Measurements from ENCODE around the gene SCN5A. TPM values are rescaled to one million over a fixed set of nuclear protein-coding genes. Genes with fewer than 3 reads are reported as not detected.

SCN5A gene
- total RNA-seq, 1 donor from 2014 or later = 1.4 TPM

DNA sequence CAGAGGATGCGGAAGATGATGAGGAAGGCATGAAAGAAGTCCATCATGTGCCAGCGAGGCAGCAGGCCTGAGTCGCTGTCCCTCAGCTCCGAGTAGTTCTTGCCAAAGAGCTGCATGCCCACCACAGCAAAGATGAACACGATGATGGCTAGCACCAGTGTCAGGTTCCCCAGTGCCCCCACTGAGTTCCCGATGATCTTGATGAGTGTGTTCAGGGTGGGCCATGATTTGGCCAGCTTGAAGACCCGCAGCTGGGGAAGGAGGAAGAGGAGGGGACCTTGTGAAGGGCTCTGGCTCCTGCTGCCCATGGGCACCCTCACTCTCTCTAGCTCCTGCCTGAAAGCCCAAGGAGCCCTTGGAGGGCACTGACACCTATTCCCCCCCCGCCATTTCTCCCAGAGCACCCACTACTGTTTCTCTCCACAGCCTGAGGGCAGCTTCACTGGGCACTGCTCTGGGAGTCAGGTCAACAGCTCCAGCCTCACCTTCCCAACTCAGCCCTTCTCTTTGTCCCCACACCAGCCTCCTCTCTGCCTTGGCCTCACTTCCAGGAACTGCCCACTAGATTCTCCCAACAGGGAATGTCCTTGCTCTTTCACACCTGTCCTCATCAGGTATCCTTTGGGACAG lies 63.6 kb downstream of the SCN5A start:
- peaks cover 5% of the 10 kb centered on the region for H3K4me1 Mint-ChIP-seq
- no peaks in the 10 kb centered on the region for H3K36me3 Mint-ChIP-seq
- no peaks in the 10 kb centered on the region for H3K9me3 Mint-ChIP-seq
- peaks cover 21% of the 10 kb centered on the region for H3K27me3 Mint-ChIP-seq (ENCODE audit: low read depth)
- TF ChIP-seq, protein P1, sequence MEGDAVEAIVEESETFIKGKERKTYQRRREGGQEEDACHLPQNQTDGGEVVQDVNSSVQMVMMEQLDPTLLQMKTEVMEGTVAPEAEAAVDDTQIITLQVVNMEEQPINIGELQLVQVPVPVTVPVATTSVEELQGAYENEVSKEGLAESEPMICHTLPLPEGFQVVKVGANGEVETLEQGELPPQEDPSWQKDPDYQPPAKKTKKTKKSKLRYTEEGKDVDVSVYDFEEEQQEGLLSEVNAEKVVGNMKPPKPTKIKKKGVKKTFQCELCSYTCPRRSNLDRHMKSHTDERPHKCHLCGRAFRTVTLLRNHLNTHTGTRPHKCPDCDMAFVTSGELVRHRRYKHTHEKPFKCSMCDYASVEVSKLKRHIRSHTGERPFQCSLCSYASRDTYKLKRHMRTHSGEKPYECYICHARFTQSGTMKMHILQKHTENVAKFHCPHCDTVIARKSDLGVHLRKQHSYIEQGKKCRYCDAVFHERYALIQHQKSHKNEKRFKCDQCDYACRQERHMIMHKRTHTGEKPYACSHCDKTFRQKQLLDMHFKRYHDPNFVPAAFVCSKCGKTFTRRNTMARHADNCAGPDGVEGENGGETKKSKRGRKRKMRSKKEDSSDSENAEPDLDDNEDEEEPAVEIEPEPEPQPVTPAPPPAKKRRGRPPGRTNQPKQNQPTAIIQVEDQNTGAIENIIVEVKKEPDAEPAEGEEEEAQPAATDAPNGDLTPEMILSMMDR (IDR thresholded peaks at IDR 0.05; ENCODE audit: unreplicated experiment) = no peak
- H3K27ac Mint-ChIP-seq = no peak overlapping the region
- no peak overlapping the region for H3K4me3 Mint-ChIP-seq
- peak; percentile 5 to 29 for DNase-seq (ENCODE audit: low spot score in 2 of 2, unreplicated experiment in 2 of 2)

DNA sequence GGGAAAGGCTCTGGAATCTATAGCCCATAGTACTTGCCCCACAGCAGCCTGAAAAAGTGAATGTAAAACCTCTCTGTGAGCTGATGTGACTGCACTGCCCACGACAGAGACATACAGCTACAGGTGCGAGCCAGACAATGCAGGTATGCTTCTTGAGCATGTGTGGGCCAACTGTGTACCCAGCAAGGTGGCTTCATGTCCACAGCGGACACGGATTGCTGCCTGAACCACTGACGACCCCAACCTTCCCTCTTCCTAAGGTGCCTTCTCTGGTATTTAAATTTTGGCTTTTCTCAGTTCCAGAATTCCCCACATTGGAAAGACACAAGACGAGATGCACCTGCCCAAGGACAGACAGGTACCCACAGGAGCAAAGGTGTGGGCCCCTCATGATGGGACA lies 65.8 kb downstream of the SCN5A start:
- H3K27ac Mint-ChIP-seq = no peak overlapping the region
- H3K36me3 Mint-ChIP-seq = no peaks in the 10 kb centered on the region
- peaks cover 5% of the 10 kb centered on the region for H3K4me1 Mint-ChIP-seq
- H3K9me3 Mint-ChIP-seq = no peaks in the 10 kb centered on the region
- peaks cover 9% of the 10 kb centered on the region for H3K27me3 Mint-ChIP-seq (ENCODE audit: low read depth)
- no peak overlapping the region for H3K4me3 Mint-ChIP-seq
- no peak for DNase-seq (ENCODE audit: low spot score in 2 of 2, unreplicated experiment in 2 of 2)
- TF ChIP-seq, protein P1 (IDR thresholded peaks at IDR 0.05; ENCODE audit: unreplicated experiment) = no peak

- DNase-seq (ENCODE audit: low spot score in 2 of 2, unreplicated experiment in 2 of 2) = peak in 1 of 2 experiments; percentile 63
- Mint-ChIP-seq H3K27ac (no peak overlapping the region), H3K27me3 (ENCODE audit: low read depth) (peaks cover 6% of the 10 kb centered on the region), H3K4me1 (peaks cover 5% of the 10 kb centered on the region), H3K36me3 (no peaks in the 10 kb centered on the region), H3K4me3 (no peak overlapping the region), H3K9me3 (no peaks in the 10 kb centered on the region)
- TF ChIP-seq, protein P1 (IDR thresholded peaks at IDR 0.05; ENCODE audit: unreplicated experiment) = no peak
Measured at GRCh38 chr3:38582941-38583645, 66.4 kb downstream of the SCN5A start.

DNA sequence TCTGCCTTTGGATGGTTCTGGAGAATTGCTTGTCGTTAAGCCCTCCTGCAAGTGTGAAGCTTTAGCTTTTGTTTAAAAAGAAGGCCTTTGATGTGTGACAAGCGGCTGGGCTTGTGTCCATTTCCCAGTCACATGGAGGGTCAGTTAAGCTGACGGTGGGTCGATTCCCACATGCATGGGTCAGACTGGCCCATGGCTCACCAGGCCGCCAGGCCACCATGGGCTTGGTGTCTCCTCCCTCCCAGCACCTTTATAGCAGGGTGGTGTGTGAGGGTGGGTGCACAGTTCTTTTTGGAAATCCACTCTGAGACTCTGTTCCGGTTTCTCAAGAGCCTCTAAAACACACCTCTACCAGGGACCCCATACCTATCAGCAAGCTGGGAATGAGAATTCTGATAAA lies 67.2 kb downstream of the SCN5A start:
- peak in 1 of 2 experiments; percentile 9 for DNase-seq (ENCODE audit: low spot score in 2 of 2, unreplicated experiment in 2 of 2)
- no peak overlapping the region for H3K4me3 Mint-ChIP-seq
- TF ChIP-seq, protein P1 (IDR thresholded peaks at IDR 0.05; ENCODE audit: unreplicated experiment) = no peak

GRCh38 chr3:38581774-38582173 lies 67.7 kb downstream of the SCN5A start:
- no peaks in the 10 kb centered on the region for H3K36me3 Mint-ChIP-seq
- H3K4me1 Mint-ChIP-seq = peaks cover 5% of the 10 kb centered on the region
- no peak overlapping the region for H3K4me3 Mint-ChIP-seq
- no peaks in the 10 kb centered on the region for H3K9me3 Mint-ChIP-seq
- H3K27ac Mint-ChIP-seq = no peak overlapping the region
- DNase-seq (ENCODE audit: low spot score in 2 of 2, unreplicated experiment in 2 of 2) = peak in 1 of 2 experiments; percentile 33
- H3K27me3 Mint-ChIP-seq (ENCODE audit: low read depth) = peaks cover 4% of the 10 kb centered on the region
- TF ChIP-seq, protein P1 (IDR thresholded peaks at IDR 0.05; ENCODE audit: unreplicated experiment) = no peak

More for the DNA sequence above, 67.2 kb downstream of the SCN5A start:
- H3K27ac Mint-ChIP-seq = no peak overlapping the region
- H3K27me3 Mint-ChIP-seq (ENCODE audit: low read depth) = peaks cover 4% of the 10 kb centered on the region
- H3K4me1 Mint-ChIP-seq = peaks cover 5% of the 10 kb centered on the region
- no peaks in the 10 kb centered on the region for H3K9me3 Mint-ChIP-seq
- no peaks in the 10 kb centered on the region for H3K36me3 Mint-ChIP-seq

Measured in mesothelial cell of epicardium (in vitro differentiated cells).